ENCODE data around the gene DEPP1. TPM values are rescaled to one million over a fixed set of nuclear protein-coding genes. Genes with fewer than 3 reads are reported as not detected.

Gene DEPP1
- total and polyA plus RNA-seq, 10 of the 15 experiments (the other 5 are each of a cell fraction or from before 2014, with no cell fraction given): 1.7 to 12.1 (median 7.3) TPM

DNA sequence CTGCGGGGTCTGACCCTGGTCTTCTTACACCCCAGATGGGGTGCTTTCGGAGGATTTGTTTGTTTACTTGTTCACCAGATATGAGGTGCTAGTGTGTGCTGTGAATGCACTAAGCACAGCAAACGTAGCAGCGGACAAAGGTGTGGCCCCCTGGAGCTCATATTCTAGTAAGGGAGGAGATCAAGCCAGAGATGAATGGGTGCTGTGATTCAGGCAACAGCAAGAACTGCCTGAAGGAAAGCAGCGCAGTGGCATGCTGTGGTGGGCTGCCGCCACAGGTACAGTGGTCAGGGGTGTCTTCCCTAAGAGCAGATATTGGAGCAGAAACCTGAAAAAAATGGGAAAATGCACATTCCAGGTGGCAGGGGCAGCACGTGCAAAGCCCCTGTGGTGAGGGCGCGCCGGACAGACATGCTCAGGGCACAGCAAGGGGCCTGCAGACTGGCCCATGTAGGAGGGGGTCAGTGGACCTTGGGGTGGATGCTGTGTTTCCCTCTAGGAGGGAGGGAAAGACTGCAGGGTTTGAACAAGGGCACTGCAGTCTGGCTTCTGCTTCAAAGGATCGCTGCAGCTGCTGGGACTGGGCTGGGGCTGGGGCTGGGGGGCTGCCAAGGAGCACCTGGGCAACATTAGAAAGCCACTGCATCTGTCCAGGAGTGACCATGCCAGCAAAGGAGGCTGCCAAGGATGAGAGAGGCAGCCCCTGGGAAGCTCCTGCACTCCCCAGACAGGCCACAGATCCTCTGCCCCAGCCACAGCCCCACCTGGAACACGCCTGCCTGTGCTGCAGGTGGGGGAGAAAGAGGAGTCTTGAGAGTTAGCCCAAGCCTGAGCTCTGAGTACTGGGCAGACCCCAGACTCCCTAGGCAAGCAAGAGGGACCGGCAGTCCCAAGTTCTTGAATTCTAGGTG lies 927 bp upstream of the DEPP1 start:
- ATAC-seq: no peak
- Histone ChIP-seq H2AFZ (ENCODE audit: control insufficient read depth, low read depth, low read length) (peak overlapping the region; percentile 13; the same call in 1 of the 2 replicates), H3K79me2 (ENCODE audit: control insufficient read depth, insufficient read depth, low read length) (peaks cover 11% of the 10 kb centered on the region), H3K4me1 (ENCODE audit: control insufficient read depth, insufficient read depth, low read length) (peaks cover 49% of the 10 kb centered on the region), H4K20me1 (ENCODE audit: control insufficient read depth, insufficient read depth) (no peaks in the 10 kb centered on the region), H3K9ac (ENCODE audit: control insufficient read depth, insufficient read depth, low read length) (no peak overlapping the region), H3K27ac (ENCODE audit: control insufficient read depth, insufficient read depth) (peak overlapping the region; percentile 26), H3K9me3 (replicated peaks; ENCODE audit: control insufficient read depth, insufficient read depth, low read length) (no peaks in the 10 kb centered on the region), H3K36me3 (ENCODE audit: control insufficient read depth in 2 of 2, insufficient read depth in 2 of 2, low read length in 1 of 2) (peaks cover 0 to 4% of the 10 kb centered on the region in 2 experiments; a peak in 3 of 4 replicates), H3K4me3 (peak overlapping the region; percentile 42; the same call in 1 of the 2 replicates), H3K4me2 (ENCODE audit: control insufficient read depth, insufficient read depth) (peak overlapping the region; percentile 34), H3K27me3 (replicated peaks in 1 of 2; ENCODE audit: control insufficient read depth in 2 of 2, insufficient read depth in 2 of 2, low read length in 1 of 2) (no peaks in the 10 kb centered on the region)
- BruUV-seq (replicated peaks): no TSS peak
- intact Hi-C loops (cut with micrococcal nuclease; ENCODE audit: unreplicated experiment) (no loop called here), in situ Hi-C loops (cut with MboI) (loop anchor here (5.0 kb wide), 1 partner anchor 47 kb away; no protein-coding TSS in a partner anchor)
- no peak for FAIRE-seq
- SMC1A ChIA-PET (ENCODE audit: uncharacterized antibody, unreplicated experiment): interaction anchor here (0.6 to 5.2 kb wide), 11 partner anchors 12 to 444 kb away, joined by 3 to 43 read pairs (median 7); partner anchors contain the start of gene ZNF22
- CTCF ChIA-PET: interaction anchor here (0.6 to 10.1 kb wide), 15 partner anchors 9 to 271 kb away, joined by 3 to 181 read pairs (median 4); partner anchors contain the start of gene ZNF22
- DNase-seq (ENCODE audit: low read depth, low spot score): no peak
- TF ChIP-seq MTA3 (IDR thresholded peaks at IDR 0.05; ENCODE audit: borderline replicate concordance, low read length): no peak
- no peak for TF ChIP-seq SPI1 (IDR thresholded peaks at IDR 0.05; ENCODE audit: borderline replicate concordance, insufficient read depth, low read depth, low read length)
- no peak for TF ChIP-seq CHD1 (IDR thresholded peaks at IDR 0.05; ENCODE audit: low read depth, low read length)
- TF ChIP-seq, protein P1, sequence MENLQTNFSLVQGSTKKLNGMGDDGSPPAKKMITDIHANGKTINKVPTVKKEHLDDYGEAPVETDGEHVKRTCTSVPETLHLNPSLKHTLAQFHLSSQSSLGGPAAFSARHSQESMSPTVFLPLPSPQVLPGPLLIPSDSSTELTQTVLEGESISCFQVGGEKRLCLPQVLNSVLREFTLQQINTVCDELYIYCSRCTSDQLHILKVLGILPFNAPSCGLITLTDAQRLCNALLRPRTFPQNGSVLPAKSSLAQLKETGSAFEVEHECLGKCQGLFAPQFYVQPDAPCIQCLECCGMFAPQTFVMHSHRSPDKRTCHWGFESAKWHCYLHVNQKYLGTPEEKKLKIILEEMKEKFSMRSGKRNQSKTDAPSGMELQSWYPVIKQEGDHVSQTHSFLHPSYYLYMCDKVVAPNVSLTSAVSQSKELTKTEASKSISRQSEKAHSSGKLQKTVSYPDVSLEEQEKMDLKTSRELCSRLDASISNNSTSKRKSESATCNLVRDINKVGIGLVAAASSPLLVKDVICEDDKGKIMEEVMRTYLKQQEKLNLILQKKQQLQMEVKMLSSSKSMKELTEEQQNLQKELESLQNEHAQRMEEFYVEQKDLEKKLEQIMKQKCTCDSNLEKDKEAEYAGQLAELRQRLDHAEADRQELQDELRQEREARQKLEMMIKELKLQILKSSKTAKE (IDR thresholded peaks at IDR 0.05; ENCODE audit: low read depth, poor library complexity, severe bottlenecking): no peak
- TF ChIP-seq HCFC1 (IDR thresholded peaks at IDR 0.05; ENCODE audit: low read length): no peak
- TF ChIP-seq CBX3 (IDR thresholded peaks at IDR 0.05; ENCODE audit: borderline replicate concordance, low read depth): no peak
- no peak for TF ChIP-seq BCL11A (IDR thresholded peaks at IDR 0.05; ENCODE audit: low read depth, low read length)
- no peak for TF ChIP-seq MTA2 (IDR thresholded peaks at IDR 0.05; ENCODE audit: low read depth)
- 86% methylated on average over 13 of the region's 13 CpGs for WGBS (ENCODE audit: insufficient coverage, insufficient replicate concordance, low lambda C conversion rate, missing lambda C conversion rate)
- RAD21 ChIA-PET (ENCODE audit: unreplicated experiment): interaction anchor here (0.9 to 7.7 kb wide), 9 partner anchors 14 to 50 kb away, joined by 3 to 124 read pairs (median 6); no protein-coding TSS in a partner anchor
- POLR2A ChIA-PET: interaction anchor here (1.0 to 7.4 kb wide), 8 partner anchors 14 to 47 kb away, joined by 4 to 110 read pairs (median 7); no protein-coding TSS in a partner anchor
